Tongue (tissue), 1 donor: ENCODE data around the gene TBXAS1. TPM values are rescaled to one million over a fixed set of nuclear protein-coding genes. Genes with fewer than 3 reads are reported as not detected.

Experiments used
- total RNA-seq: library from RNA; depleted of rRNA; stranded (reverse); fragments of >200 nt; gene quantifications from one replicate; pipeline ENCODE4 v1.2.3, GENCODE V29; 2014

Gene TBXAS1
- total RNA-seq, 1 donor from 2014 or later: 7.6 TPM

Other genes with a start within 250 kb of the TBXAS1 start
- gene HIPK2, start 51.3 kb upstream of the TBXAS1 start, total RNA-seq: 14.8 TPM
- gene PARP12, start 233.7 kb downstream of the TBXAS1 start, total RNA-seq: 31.5 TPM